Skin epidermis (tissue), 12 donors: ENCODE data around the gene IMPDH2.
A peak's percentile ranks its signal among the peaks of the same experiment; 100 is the strongest.

Experiments
- H3K27ac ChIP-seq, 21 experiments: fragments of 200-600 bp; sonication (generic) in 11 of 21; one replicate each; pipeline ENCODE4 v1.5.0; 2020; ENCODE audit warnings: mild to moderate bottlenecking in 3 of 21, inconsistent platforms in 2 of 21, moderate library complexity in 2 of 21
- H3K4me3 ChIP-seq, 7 experiments: fragments of 200-600 bp; sonication (generic) in 2 of 7; one replicate each; pipeline ENCODE4 v1.5.0; 2020; ENCODE audit warnings: inconsistent platforms in 2 of 7, mild to moderate bottlenecking in 2 of 7, moderate library complexity in 1 of 7

Gene IMPDH2

GRCh38 chr3:49022688-49023171 lies 6.5 kb downstream of the IMPDH2 start:
- peak overlapping the region in 20 of 21 experiments; percentile 94 to 100 (median 99) for H3K27ac ChIP-seq
- H3K4me3 ChIP-seq, result peak overlapping the region; percentile 76 to 97 (median 82)

DNA sequence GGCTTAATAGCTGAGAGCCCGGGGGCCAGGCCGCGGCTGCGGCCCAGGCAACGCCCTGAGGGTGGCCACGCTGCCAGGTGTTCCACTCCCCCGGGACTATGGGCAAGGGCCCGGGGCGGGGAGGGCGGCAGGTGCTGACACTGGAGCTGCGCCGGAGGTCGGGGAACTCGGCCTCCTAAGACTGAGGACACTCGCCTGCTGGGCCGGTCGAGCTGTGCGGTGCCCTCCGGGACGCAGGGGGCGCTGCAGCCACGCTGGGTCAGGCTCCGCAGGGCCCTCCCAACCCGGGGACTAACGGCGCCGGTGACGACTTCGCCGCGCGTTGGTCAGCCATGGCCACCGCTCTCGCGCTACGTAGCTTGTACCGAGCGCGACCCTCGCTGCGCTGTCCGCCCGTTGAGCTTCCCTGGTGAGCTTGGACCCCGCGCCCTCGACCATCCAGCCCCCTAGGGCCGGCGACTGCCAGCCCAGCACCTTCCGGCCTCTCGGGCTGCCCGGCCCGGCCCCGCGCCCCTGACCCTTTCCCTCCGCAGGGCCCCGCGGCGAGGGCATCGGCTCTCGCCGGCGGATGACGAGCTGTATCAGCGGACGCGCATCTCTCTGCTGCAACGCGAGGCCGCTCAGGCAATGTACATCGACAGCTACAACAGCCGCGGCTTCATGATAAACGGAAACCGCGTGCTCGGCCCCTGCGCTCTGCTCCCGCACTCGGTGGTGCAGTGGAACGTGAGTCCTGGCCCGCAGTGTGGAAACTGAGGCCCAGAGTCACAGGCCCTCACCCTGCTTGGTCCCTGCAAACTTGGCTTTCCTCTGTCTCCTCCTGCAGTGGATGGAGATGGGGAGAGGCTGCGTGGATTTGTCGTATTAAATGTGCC lies 7.1 kb downstream of the IMPDH2 start, which contains the start of gene NDUFAF3:
NDUFAF3 (plus strand) TSS at position 309 of the 875 bp plus-strand sequence; CDS start at position 333, 24 bp downstream.
- H3K4me3 ChIP-seq, result peak within 1 kb of the TSS; percentile 76 to 97 (median 82)
- peak within 1 kb of the TSS; percentile 92 to 100 (median 99) for H3K27ac ChIP-seq

DNA sequence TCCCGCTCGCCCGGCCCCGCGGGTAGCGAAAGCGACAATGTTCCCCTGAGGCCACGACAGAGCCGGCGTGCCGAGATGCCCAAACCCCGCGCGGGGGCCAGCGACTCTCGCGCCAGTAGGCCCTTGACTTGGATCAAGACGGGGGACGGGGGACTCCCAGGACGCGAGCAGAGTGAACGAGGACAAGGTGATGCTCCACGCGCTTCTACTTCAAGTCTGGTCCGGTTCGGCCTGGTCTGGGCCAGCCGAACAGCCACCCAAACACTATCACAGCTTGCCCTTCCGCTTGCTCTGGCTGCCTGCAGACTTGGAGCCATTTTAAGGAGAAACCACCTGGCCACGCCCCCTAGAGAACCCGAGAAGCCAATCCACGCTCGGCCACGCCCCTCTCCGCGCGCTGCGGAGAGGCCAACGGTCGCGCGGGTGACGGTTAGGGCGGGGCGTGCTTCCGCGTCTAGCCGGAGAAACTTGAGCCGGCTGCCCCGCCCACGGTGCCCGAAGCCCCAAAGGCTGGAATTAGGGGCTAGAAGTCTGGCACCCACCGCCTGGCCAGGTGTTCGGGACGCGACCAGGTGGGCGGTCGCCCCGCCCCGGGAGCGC lies 7.9 kb downstream of the IMPDH2 start:
- peak overlapping the region; percentile 92 to 100 (median 99) for H3K27ac ChIP-seq

DNA sequence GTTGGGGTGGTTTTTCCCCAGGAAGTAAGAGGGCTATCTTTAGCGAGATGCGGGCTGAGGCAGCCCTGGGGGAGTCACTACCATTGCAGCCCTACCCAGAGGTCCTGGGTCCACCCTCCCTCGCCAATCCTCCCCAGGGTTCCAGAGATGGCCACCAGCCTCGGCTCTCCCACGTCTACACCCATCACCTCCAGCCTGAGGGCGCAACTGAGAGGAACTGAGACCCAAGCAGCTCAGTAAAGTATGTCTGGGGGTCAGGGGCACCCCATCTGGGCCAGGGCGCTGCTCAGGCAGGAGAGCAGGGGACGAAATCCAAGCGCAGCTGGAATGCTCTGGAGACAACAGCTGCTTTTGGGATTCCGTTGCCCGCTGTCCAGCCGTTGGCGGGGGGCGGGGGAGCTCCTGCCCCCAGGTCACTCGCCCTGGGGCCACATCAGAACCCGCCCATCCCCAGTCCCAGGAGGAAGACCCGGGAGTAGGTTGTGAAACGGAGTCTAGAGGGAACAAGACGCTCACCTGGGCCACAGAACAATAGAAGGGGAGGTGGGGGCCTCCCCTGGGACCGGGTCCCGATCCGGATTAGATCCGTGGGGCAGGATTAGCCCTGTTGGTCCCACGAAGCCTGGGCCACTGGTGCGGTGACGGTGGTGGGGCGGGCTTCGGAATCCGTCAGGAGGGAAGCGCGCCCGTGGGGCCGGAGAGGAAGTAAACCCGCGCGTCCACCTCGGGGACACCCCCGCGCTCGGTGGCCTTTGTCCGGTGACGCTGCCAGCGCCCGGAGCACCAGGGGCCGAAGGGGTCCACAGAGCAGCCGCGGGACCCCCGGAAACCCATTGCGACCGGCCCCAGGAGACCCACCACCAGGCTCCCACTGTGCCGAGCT lies 8.6 kb downstream of the IMPDH2 start:
- Histone ChIP-seq H3K27ac (peak overlapping the region; percentile 68 to 100 (median 99)), H3K4me3 (peak overlapping the region; percentile 76 to 97 (median 82))

More for the DNA sequence above, 7.9 kb downstream of the IMPDH2 start:
- peak overlapping the region; percentile 76 to 97 (median 82) for H3K4me3 ChIP-seq

- peak overlapping the region; percentile 76 to 97 (median 82) for H3K4me3 ChIP-seq
- H3K27ac ChIP-seq, result peak overlapping the region in 19 of 21 experiments; percentile 94 to 100 (median 99)
Observed at GRCh38 chr3:49019941-49020329, 9.3 kb downstream of the IMPDH2 start.

- peak overlapping the region; percentile 77 to 97 (median 81) for H3K4me3 ChIP-seq
- peak overlapping the region; percentile 13 to 100 (median 81) for H3K27ac ChIP-seq
Observed at GRCh38 chr3:49018707-49019006, 10.5 kb downstream of the IMPDH2 start.

DNA sequence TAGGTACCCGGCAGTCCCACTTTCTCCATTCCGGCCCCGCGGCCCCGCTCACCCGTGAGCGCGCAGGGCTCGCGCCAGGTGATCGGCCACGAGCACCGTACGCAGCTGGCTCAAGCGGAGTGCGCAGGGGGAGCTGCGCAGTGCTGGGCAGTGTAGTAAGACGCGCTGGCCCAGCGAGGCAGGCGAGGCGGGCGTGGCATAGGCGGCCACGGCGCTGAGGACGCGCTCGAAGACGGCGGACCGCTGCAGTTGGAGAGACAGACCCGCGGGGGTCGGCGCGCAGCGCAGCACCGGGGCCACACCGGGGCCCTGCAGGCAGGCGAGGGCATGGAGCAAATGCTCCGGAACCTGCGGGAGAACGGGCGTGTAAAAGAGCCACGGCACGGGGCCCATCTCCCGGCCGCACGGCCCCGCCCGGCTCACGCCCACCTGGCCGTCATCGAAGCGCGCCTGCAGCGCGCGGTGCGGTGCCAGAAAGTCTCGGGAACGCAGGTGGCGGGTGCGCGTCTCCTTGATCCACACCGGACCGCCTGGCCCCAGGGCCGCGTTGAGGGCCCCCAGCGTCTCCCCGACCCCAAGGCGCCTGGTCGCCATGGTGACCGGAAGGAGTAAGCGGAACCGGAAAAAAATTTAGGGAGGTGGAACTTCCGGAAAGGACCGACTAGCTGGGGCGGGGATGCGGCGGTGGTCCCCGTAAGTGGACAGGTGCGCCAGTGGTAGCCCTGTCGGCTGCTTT lies 11.1 kb downstream of the IMPDH2 start, which contains the start of gene DALRD3:
DALRD3 (minus strand) TSS at position 610 of the 736 bp plus-strand sequence; CDS start at position 594, 16 bp downstream.
- Histone ChIP-seq H3K27ac (peak within 1 kb of the TSS; percentile 13 to 100 (median 81)), H3K4me3 (peak within 1 kb of the TSS; percentile 77 to 97 (median 81))

GRCh38 chr3:49017229-49017970 lies 11.8 kb downstream of the IMPDH2 start:
- H3K27ac ChIP-seq, result peak overlapping the region in 19 of 21 experiments; percentile 64 to 100 (median 84)

GRCh38 chr3:49016414-49017228 lies 12.6 kb downstream of the IMPDH2 start:
- H3K4me3 ChIP-seq, result no peak overlapping the region
- peak overlapping the region in 1 of 21 experiments; percentile 88 for H3K27ac ChIP-seq

More at GRCh38 chr3:49017229-49017970, 11.8 kb downstream of the IMPDH2 start:
- peak overlapping the region; percentile 77 to 97 (median 81) for H3K4me3 ChIP-seq

- no peak overlapping the region for H3K27ac ChIP-seq
- no peak overlapping the region for H3K4me3 ChIP-seq
Observed at GRCh38 chr3:49015765-49016164, 13.4 kb downstream of the IMPDH2 start.

GRCh38 chr3:49015072-49015471 lies 14.1 kb downstream of the IMPDH2 start:
- no peak overlapping the region for H3K27ac ChIP-seq

GRCh38 chr3:49013738-49014660 lies 15.2 kb downstream of the IMPDH2 start:
- Histone ChIP-seq H3K4me3 (no peak overlapping the region), H3K27ac (no peak overlapping the region)

More at GRCh38 chr3:49015072-49015471, 14.1 kb downstream of the IMPDH2 start:
- no peak overlapping the region for H3K4me3 ChIP-seq

- peak overlapping the region in 1 of 21 experiments; percentile 28 for H3K27ac ChIP-seq
- no peak overlapping the region for H3K4me3 ChIP-seq
Observed at GRCh38 chr3:49013113-49013737, 16.0 kb downstream of the IMPDH2 start.

DNA sequence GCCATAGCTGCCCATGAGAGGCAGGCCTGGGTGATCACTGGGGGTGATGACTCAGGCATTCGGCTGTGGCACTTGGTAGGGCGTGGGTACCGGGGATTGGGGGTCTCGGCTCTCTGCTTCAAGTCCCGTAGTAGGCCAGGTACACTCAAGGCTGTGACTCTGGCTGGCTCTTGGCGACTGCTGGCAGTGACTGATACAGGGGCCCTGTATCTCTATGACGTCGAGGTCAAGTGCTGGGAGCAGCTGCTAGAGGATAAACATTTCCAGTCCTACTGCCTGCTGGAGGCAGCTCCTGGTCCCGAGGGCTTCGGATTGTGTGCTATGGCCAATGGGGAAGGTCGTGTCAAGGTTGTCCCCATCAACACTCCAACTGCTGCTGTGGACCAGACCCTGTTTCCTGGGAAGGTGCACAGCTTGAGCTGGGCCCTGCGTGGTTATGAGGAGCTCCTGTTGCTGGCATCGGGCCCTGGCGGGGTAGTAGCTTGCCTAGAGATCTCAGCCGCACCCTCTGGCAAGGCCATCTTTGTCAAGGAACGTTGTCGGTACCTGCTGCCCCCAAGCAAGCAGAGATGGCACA lies 16.7 kb downstream of the IMPDH2 start:
- H3K4me3 ChIP-seq, result no peak overlapping the region
- peak overlapping the region in 1 of 21 experiments; percentile 28 for H3K27ac ChIP-seq

GRCh38 chr3:49009396-49009795 lies 19.8 kb downstream of the IMPDH2 start:
- H3K4me3 ChIP-seq, result no peak overlapping the region
- peak overlapping the region in 1 of 21 experiments; percentile 3 for H3K27ac ChIP-seq
